HG03066 (cell line): ENCODE measurements around the gene ZFR.

ENCODE experiments used
- ATAC-seq: cut with Tn5 transposase; IDR thresholded peaks from one replicate; pipeline ENCODE4 v1.9.1; 2021; ENCODE audit warnings: low read depth; ENCODE audit not compliant: unreplicated experiment

ZFR gene

GRCh38 chr5:32444431-32445286, at the start of gene ZFR:
Gene ZFR (minus strand): TSS chr5:32444740. CDS start chr5:32444658, 82 bp downstream.
- ATAC-seq, result peak; percentile 80

GRCh38 chr5:32490972-32491557, 46.5 kb upstream of the ZFR start:
- ATAC-seq, result no peak

GRCh38 chr5:32489791-32490562, 45.4 kb upstream of the ZFR start:
- ATAC-seq, result no peak

- ATAC-seq, result no peak
Observed at GRCh38 chr5:32487424-32487823, 42.9 kb upstream of the ZFR start.

- no peak for ATAC-seq
Observed at GRCh38 chr5:32487008-32487407, 42.5 kb upstream of the ZFR start.

GRCh38 chr5:32482193-32482592, 37.7 kb upstream of the ZFR start:
- ATAC-seq, result no peak

GRCh38 chr5:32479096-32479495, 34.6 kb upstream of the ZFR start:
- ATAC-seq, result no peak

- no peak for ATAC-seq
Observed at GRCh38 chr5:32476891-32477290, 32.4 kb upstream of the ZFR start.

- no peak for ATAC-seq
Observed at GRCh38 chr5:32475334-32476097, 31.0 kb upstream of the ZFR start.

- ATAC-seq, result no peak
Observed at GRCh38 chr5:32474209-32474854, 29.8 kb upstream of the ZFR start.

- ATAC-seq, result no peak
Observed at GRCh38 chr5:32473072-32473471, 28.5 kb upstream of the ZFR start.

GRCh38 chr5:32471784-32472183, 27.2 kb upstream of the ZFR start:
- no peak for ATAC-seq

- no peak for ATAC-seq
Observed at GRCh38 chr5:32465076-32465475, 20.5 kb upstream of the ZFR start.

GRCh38 chr5:32462618-32463017, 18.1 kb upstream of the ZFR start:
- no peak for ATAC-seq

- ATAC-seq, result no peak
Observed at GRCh38 chr5:32461441-32462120, 17.0 kb upstream of the ZFR start.

GRCh38 chr5:32460702-32461101, 16.2 kb upstream of the ZFR start:
- no peak for ATAC-seq

GRCh38 chr5:32458880-32459495, 14.4 kb upstream of the ZFR start:
- ATAC-seq, result no peak

- ATAC-seq, result no peak
Observed at GRCh38 chr5:32455311-32455710, 10.8 kb upstream of the ZFR start.

GRCh38 chr5:32454821-32455220, 10.3 kb upstream of the ZFR start:
- no peak for ATAC-seq
